ENCODE results near the gene GOSR2. TPM values are rescaled to one million over a fixed set of nuclear protein-coding genes. Genes with fewer than 3 reads are reported as not detected.

GOSR2 gene
- total RNA-seq, 1 experiment from 2014 or later = 14.2 TPM

DNA sequence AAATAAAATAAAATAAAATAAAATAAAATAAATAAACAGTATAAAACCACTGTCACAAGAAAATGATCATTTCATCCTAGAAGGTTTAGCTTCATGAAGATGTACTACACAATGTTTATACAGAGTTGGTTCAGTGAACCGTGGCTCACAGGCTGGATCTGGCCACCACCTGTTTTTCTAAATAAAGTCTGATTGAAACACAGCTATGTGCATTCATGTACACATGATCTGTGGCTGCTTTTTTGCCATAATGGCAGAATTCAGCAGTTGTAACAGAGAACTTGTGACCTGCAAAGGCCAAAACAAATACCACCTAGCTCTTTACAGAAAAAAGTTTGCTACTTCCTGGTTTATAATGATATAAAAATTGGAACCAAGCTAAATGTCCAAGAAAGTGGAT is 68.7 kb downstream of the GOSR2 start:
- DNase-seq (ENCODE audit: low spot score) = no peak

Small RNA genes lying within 50 kb of the gene (small RNA-seq; reads per million reads assigned to genes)
- gene MIR5089 (not detected), gene RNU6ATAC3P (not detected)

Other genes starting within 250 kb of the GOSR2 start
- 0.08 TPM in 2 replicates for gene WNT3, start 104.5 kb upstream of the GOSR2 start, total RNA-seq (2014; rRNA removed; shearing (Covaris generic))
- 0.28 TPM in 1 of 2 replicates, not detected in the other for gene WNT9B, start 71.6 kb upstream of the GOSR2 start, total RNA-seq (2014; rRNA removed; shearing (Covaris generic))
- gene RPRML, start 56.1 kb downstream of the GOSR2 start, total RNA-seq (2014; rRNA removed; shearing (Covaris generic)) = not detected in 2 replicates